LNCaP clone FGC (cell line): ENCODE data around the gene KANSL1L.
A peak's percentile ranks its signal among the peaks of the same experiment; 100 is the strongest.

ENCODE experiments used
- DNase-seq: peaks from one replicate; pipeline ENCODE4 v3.0.0-alpha.2; 2011; ENCODE audit warnings: low read depth
- H3K4me3 ChIP-seq: 2 replicates; pipeline ENCODE4 v1.5.1; 2011; ENCODE audit warnings: mild to moderate bottlenecking, low read depth, low read length, control low read depth
- TF ChIP-seq, protein P1 (sequence below): IDR thresholded peaks from 2 replicates; pipeline ENCODE4 v1.5.1; 2012; ENCODE audit warnings: mild to moderate bottlenecking; ENCODE audit not compliant: control insufficient read depth, insufficient read depth; ENCODE audit errors: extremely low read depth

The KANSL1L gene, protein sequence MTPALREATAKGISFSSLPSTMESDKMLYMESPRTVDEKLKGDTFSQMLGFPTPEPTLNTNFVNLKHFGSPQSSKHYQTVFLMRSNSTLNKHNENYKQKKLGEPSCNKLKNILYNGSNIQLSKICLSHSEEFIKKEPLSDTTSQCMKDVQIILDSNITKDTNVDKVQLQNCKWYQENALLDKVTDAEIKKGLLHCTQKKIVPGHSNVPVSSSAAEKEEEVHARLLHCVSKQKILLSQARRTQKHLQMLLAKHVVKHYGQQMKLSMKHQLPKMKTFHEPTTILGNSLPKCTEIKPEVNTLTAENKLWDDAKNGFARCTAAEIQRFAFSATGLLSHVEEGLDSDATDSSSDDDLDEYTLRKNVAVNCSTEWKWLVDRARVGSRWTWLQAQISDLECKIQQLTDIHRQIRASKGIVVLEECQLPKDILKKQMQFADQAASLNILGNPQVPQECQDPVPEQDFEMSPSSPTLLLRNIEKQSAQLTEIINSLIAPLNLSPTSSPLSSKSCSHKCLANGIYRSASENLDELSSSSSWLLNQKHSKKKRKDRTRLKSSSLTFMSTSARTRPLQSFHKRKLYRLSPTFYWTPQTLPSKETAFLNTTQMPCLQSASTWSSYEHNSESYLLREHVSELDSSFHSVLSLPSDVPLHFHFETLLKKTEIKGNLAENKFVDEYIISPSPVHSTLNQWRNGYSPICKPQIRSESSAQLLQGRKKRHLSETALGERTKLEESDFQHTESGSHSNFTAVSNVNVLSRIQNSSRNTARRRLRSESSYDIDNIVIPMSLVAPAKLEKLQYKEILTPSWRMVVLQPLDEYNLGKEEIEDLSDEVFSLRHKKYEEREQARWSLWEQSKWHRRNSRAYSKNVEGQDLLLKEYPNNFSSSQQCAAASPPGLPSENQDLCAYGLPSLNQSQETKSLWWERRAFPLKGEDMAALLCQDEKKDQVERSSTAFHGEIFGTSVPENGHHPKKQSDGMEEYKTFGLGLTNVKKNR

DNA sequence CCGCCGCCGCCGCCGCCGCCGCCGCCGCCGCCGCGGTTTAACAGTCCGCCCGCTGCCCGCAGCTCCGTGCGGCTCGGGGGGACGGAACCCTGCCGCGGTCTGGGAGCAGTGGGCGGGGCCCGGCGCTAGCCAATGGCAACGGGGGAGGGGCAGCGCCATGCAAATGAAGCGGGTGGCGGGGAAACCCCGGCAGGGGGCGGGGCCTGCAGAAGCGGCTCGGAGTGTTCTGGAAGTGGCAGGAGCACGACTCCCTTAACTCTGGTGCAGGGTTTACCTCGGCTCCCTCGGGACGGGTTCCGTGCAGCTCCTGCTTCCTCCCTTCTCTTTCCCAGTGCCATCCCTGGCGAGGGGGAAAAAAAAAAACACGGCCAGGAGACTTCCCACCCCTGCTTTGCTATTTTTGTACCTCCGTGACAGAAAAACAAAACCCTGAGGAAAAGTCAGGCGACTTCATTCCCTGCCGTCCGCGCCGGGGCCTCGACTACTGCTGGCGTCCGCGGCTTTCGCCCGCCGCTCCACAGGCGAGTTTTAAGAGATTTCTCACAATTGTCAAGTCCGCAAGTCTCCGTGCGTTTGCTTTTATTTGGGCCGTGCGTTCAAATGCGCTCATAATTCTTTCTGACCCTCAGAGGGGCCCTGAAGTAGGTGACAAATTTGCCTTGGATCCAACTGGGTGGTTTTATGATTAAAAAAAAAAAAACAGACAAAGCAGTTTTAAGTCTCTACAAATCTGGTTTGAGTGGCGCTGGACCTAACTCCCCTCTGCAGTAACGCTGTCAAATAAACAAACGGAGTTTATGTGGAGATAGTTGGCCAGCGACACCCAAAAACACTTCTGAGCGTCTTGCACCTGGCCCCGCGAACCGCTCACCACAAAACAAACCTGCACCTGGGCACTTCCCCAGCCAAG, at the start of gene KANSL1L:
Gene KANSL1L (minus strand): TSS at position 101 of the 910 bp plus-strand sequence. CDS start 16,827 bp downstream, outside the sequence.
- TF ChIP-seq, protein P1, sequence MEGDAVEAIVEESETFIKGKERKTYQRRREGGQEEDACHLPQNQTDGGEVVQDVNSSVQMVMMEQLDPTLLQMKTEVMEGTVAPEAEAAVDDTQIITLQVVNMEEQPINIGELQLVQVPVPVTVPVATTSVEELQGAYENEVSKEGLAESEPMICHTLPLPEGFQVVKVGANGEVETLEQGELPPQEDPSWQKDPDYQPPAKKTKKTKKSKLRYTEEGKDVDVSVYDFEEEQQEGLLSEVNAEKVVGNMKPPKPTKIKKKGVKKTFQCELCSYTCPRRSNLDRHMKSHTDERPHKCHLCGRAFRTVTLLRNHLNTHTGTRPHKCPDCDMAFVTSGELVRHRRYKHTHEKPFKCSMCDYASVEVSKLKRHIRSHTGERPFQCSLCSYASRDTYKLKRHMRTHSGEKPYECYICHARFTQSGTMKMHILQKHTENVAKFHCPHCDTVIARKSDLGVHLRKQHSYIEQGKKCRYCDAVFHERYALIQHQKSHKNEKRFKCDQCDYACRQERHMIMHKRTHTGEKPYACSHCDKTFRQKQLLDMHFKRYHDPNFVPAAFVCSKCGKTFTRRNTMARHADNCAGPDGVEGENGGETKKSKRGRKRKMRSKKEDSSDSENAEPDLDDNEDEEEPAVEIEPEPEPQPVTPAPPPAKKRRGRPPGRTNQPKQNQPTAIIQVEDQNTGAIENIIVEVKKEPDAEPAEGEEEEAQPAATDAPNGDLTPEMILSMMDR: no peak
- peak within 1 kb of the TSS; percentile 72 for H3K4me3 ChIP-seq
- peak; percentile 81 for DNase-seq

DNA sequence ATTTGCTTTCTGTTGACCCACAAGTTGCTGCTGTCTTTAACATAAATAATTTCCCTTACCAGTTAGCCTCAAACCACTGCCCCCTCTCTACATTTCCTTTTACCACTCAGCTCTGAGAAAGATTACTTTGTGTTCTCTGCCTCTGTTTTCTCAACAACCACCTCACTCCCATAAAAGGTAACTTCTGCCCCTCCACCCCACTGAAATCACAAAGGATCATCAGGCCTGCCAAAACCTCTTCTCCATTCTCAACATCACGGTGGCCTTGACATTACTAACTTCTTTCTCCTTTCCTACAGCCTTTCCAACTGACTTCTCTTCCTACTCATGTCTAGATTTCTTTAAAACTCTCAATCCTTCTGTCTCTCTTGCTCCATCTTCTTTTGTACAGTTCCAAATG, 43.9 kb upstream of the KANSL1L start:
- TF ChIP-seq, protein P1: no peak
- DNase-seq: no peak
- H3K4me3 ChIP-seq: no peak overlapping the region

DNA sequence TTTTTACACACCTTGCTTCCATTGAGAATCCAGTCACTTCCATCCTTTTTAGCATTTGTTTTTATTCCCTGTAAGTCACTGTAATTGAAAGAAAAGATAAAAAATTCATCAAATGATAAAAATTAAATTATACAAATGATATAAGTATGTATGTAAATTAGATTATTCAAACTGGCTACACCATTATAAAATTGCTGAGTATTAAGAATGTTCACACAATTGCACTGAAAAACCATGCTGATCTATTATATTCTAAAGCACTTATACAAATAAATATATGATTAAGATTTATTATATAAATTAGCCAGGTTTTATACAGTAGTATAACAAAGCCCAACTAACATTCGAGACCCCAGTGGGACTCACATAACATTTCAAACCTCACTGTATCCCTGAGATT, 39.0 kb upstream of the KANSL1L start:
- no peak for DNase-seq
- H3K4me3 ChIP-seq: no peak overlapping the region

DNA sequence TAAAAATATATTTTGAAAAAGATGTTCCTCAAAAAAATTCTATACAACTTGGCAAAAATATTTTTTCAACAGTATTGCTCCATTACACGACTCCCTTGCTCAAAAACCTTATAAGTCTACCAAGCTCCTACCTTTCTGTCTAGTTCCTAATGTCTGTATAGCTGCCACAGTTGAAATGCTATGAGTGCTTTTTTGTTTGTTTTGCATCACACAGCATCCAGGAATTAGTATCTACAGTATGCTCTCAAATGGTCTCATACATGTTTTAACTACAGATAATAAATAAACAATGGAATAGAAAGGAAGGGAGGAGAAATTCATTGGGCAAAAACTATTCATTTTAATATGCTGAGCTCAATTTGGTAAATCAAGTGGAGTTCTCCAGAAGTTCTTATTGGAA, 36.7 kb upstream of the KANSL1L start:
- peak; percentile 77 for DNase-seq
- H3K4me3 ChIP-seq: no peak overlapping the region
- TF ChIP-seq, protein P1: no peak

More for the DNA sequence above, 39.0 kb upstream of the KANSL1L start:
- TF ChIP-seq, protein P1: no peak

DNA sequence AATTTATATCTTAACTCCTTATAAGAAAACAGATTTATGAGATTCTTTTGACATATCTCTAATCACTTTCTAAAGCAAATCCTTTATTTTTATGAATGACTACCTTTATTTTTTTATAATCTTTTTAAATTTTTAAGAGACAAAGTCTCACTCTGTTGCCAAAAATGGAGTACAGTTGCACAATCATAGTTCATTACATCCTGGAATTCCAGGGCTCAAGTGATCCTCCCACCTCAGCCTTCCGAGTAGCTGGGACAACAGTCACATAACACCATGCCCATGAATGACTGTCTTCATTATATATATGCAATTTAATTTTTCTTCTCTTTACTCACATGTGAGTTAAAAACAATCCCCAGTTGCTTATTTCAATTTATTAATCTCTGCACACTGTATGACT, 32.3 kb upstream of the KANSL1L start:
- no peak overlapping the region for H3K4me3 ChIP-seq
- TF ChIP-seq, protein P1: no peak
- DNase-seq: no peak

GRCh38 chr2:210203147-210203546, 31.9 kb upstream of the KANSL1L start:
- peak; percentile 52 for DNase-seq
- TF ChIP-seq, protein P1: no peak
- no peak overlapping the region for H3K4me3 ChIP-seq
